Astrocyte of the spinal cord (primary cell): Measurements from ENCODE around the gene TNK2.
A peak's percentile ranks its signal among the peaks of the same experiment; 100 is the strongest.

Experiments
- DNase-seq: peaks from one replicate; pipeline ENCODE4 v3.0.0; 2011; ENCODE audit warnings: low read depth, low spot score
- H3K4me3 ChIP-seq: 2 replicates; pipeline ENCODE4 v1.5.1; 2011; ENCODE audit warnings: low read depth, mild to moderate bottlenecking, low read length, moderate library complexity
- CTCF ChIP-seq: IDR thresholded peaks from 2 replicates; pipeline ENCODE4 v1.5.1; 2012; ENCODE audit warnings: low read depth, mild to moderate bottlenecking, low read length, inconsistent platforms
- in situ Hi-C: cut with HindIII; loops from 2 replicates; pipeline ENCODE4 v1.10.0; 2017; ENCODE audit warnings: low sequenced_read_pairs

The TNK2 gene

GRCh38 chr3:195859846-195860411 lies 48.4 kb downstream of the TNK2 start:
- in situ Hi-C loops = no loop called here
- no peak for DNase-seq
- H3K4me3 ChIP-seq = no peak overlapping the region
- no peak for TF ChIP-seq CTCF

DNA sequence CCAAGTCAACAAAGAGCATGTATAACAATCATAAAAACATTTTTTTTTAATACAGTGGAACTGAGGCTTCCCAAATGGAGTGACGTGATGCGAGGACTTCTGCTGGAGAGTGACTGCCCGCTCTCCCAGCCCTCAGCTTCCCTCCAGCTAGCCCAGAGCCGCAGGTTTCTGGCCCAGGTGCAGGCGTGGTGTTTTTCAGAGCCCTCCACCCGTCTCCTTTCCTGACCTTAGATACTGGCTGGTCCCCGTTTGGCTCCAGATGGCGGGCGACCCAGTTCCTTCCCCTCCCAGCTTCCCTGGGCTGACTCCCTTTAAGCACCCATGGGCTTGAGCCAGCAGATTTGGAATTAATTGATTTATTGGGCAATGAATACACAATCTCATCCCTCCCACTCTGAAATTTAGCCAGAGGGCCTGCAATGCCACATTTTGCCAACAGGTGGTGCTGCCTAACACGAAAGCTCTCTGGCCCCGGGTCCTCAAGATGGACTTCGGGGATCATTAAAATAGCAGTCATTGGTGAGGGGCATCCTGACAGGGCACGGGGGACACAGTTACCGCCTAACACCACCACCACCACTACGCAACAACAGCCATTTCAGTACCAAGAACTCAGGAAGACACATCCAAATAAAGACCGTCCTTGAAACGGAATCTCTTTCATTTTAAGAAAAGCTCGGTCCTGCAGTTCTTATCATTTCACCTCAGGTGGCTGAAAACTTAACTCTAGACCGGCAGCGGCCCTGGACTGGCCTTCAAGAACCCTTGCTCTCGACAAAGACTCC lies 49.1 kb downstream of the TNK2 start:
- in situ Hi-C loops = no loop called here
- DNase-seq = peak; percentile 55
- H3K4me3 ChIP-seq = no peak overlapping the region
- peak; percentile 98 for TF ChIP-seq CTCF

GRCh38 chr3:195856410-195857084 lies 51.8 kb downstream of the TNK2 start:
- H3K4me3 ChIP-seq = no peak overlapping the region
- no peak for DNase-seq
- TF ChIP-seq CTCF = no peak
- in situ Hi-C loops = no loop called here

GRCh38 chr3:195855471-195856409 lies 52.6 kb downstream of the TNK2 start:
- no peak for DNase-seq
- no peak overlapping the region for H3K4me3 ChIP-seq
- no peak for TF ChIP-seq CTCF
- in situ Hi-C loops = no loop called here

- H3K4me3 ChIP-seq = no peak overlapping the region
- no peak for TF ChIP-seq CTCF
- in situ Hi-C loops = no loop called here
- no peak for DNase-seq
These were observed 53.6 kb downstream of the TNK2 start for GRCh38 chr3:195854628-195855294.
